ENCODE data around the gene ZCCHC7. TPM values are rescaled to one million over a fixed set of nuclear protein-coding genes. Genes with fewer than 3 reads are reported as not detected.
A peak's percentile ranks its signal among the peaks of the same experiment; 100 is the strongest.

Gene ZCCHC7
- total and polyA plus RNA-seq, 2 of the 8 experiments (the other 6 are each of a cell fraction or from before 2014, with no cell fraction given): 12.2 to 27.5 TPM

DNA sequence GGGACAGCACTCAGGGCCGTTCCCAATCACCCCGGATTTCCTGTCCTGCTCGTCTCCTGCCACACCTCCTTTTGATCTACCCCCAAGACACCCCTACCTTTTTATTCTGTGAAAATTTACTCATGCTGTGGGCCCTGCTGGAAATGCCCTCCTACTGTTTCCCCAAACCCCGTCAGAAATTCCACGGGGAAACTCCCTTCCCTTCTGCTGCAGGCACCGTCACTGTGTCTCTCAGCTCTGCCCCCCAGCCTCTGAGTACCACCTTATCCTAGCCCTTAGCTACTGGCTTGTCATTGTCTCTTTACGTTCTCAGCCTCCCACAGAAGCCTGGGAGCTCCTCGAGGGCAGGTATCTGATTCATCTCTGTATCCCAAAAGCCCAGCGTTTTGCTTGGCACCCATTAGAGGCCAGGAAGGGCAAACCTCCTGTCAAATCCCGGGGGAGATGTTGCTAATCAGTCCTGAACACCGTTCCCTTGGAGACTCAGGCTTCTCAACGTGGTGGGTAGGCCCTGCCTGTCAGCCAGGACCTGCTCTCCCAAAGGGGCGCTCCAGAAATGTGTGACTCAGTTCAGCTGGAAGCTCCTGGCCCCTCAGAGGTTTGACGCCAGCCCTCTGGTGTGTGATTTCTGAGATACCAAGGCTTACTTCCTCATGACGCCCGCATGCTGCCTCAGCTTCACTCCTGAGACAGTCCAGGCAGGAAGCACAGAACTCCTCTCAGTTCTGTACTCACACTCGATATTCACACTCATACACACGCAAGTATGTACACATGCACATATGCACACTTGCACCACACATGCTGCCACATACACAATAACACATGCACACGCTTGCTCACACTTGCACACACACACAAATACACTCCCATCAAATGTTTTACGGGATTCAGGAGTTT lies 251.4 kb downstream of the ZCCHC7 start:
- CTCF ChIA-PET (ENCODE audit: partially characterized antibody): interaction anchor here (0.9 to 1.7 kb wide), 4 partner anchors 15 to 511 kb away, joined by 4 to 5 read pairs (median 4); no protein-coding TSS in a partner anchor
- POLR2A ChIA-PET (ENCODE audit: partially characterized antibody): no interaction called here
- no peaks in the 10 kb centered on the region; the same call in 1 of the 2 replicates for H3K23me2 ChIP-seq (ENCODE audit: low read depth, low read length)

More for the DNA sequence above, 251.4 kb downstream of the ZCCHC7 start:
- H3K4me2 ChIP-seq (ENCODE audit: insufficient read depth in 1 of 2, low read depth in 2 of 2, low read length in 2 of 2): no peak overlapping the region
- H3K27me3 ChIP-seq (replicated peaks in 1 of 4; ENCODE audit: control insufficient read depth in 3 of 4, extremely low read depth in 1 of 4, insufficient read depth in 3 of 4, low read length in 3 of 4): no peaks in the 10 kb centered on the region
- TF ChIP-seq KDM4A (IDR thresholded peaks at IDR 0.05; ENCODE audit: low read depth, low read length, severe bottlenecking) (no peak), KDM5A (IDR thresholded peaks at IDR 0.05; ENCODE audit: low read length) (no peak)
- H2AK5ac ChIP-seq (ENCODE audit: low read depth, low read length): no peak overlapping the region
- no peak overlapping the region for H3K9ac ChIP-seq (replicated peaks in 1 of 4; ENCODE audit: extremely low read depth in 1 of 4, low read depth in 3 of 4, low read length in 3 of 4)
- 86% methylated on average over 20 of the region's 20 CpGs; no CpG with 5 or more reads in 1 of the 2 experiments for WGBS, 2 experiments (ENCODE audit: extremely low coverage in 1 of 2, insufficient coverage in 1 of 2, insufficient read length in 1 of 2, insufficient replicate concordance in 2 of 2, low coverage in 1 of 2, low lambda C conversion rate in 2 of 2, missing lambda C conversion rate in 1 of 2)
- H2BK120ac ChIP-seq (replicated peaks; ENCODE audit: low read depth, low read length): no peak overlapping the region
- no peak overlapping the region for H4K5ac ChIP-seq (ENCODE audit: insufficient read length, low read depth, low read length)
- H2BK5ac ChIP-seq (ENCODE audit: low read depth, low read length): no peak overlapping the region
- H3K79me1 ChIP-seq (ENCODE audit: low read depth, low read length): no peaks in the 10 kb centered on the region
- H2BK15ac ChIP-seq (ENCODE audit: low read length): 0 out of 2 replicates have a peak overlapping the region, but pooled peaks have one; percentile 61
- no peak overlapping the region for H3K23ac ChIP-seq (ENCODE audit: insufficient read length)
- 0 out of 7 replicates have a peak, but pooled peaks cover 0 to 2% (median 0%) of the 10 kb centered on the region in 4 experiments for H3K4me1 ChIP-seq (replicated peaks in 1 of 4; ENCODE audit: control insufficient read depth in 3 of 4, insufficient read depth in 4 of 4, low read length in 3 of 4)
- no peak overlapping the region for H3K18ac ChIP-seq (ENCODE audit: extremely low read depth, low read length)
- H3K14ac ChIP-seq (ENCODE audit: insufficient read length): no peak overlapping the region
- H2BK12ac ChIP-seq (ENCODE audit: low read depth, low read length): no peak overlapping the region
- no peaks in the 10 kb centered on the region for H3K79me2 ChIP-seq (ENCODE audit: control insufficient read depth in 1 of 2, insufficient read depth in 2 of 2, low read length in 2 of 2)
- H3K4me3 ChIP-seq (ENCODE audit: extremely low read depth in 1 of 4, insufficient read depth in 2 of 4, low read depth in 3 of 4, low read length in 4 of 4): no peak overlapping the region
- 0 out of 2 replicates have a peak overlapping the region, but pooled peaks have one; percentile 35 for H4K8ac ChIP-seq (ENCODE audit: extremely low read depth, insufficient read depth, low read length)
- H3K9me3 ChIP-seq (ENCODE audit: insufficient read depth in 2 of 2, low read depth in 1 of 2, low read length in 1 of 2): no peaks in the 10 kb centered on the region
- H3K56ac ChIP-seq (replicated peaks; ENCODE audit: insufficient read length, low read depth, low read length): no peak overlapping the region
- H3K4ac ChIP-seq (replicated peaks; ENCODE audit: insufficient read length, low read depth, low read length): no peak overlapping the region
- H4K20me1 ChIP-seq (replicated peaks in 1 of 2; ENCODE audit: control insufficient read depth in 1 of 2, insufficient read depth in 2 of 2, low read length in 2 of 2): no peaks in the 10 kb centered on the region
- H3K36me3 ChIP-seq (ENCODE audit: control insufficient read depth in 2 of 4, insufficient read depth in 4 of 4, low read length in 3 of 4): no peaks in the 10 kb centered on the region
- no peak overlapping the region for H4K91ac ChIP-seq (replicated peaks; ENCODE audit: insufficient read length, low read length)
- FAIRE-seq (no peak), DNase-seq (ENCODE audit: low read depth in 1 of 2, low spot score in 2 of 2) (no peak)
- H2AFZ ChIP-seq (ENCODE audit: low read length): no peak overlapping the region
- 0 out of 2 replicates have a peak overlapping the region, but pooled peaks have one; percentile 43 for H2BK20ac ChIP-seq (ENCODE audit: low read length)
- H3K27ac ChIP-seq (ENCODE audit: low read depth, low read length): no peak overlapping the region
